Peyer's patch (tissue), 4 donors: ENCODE data around the gene EXOC4.

Experiments
- POLR2A ChIP-seq, 2 donors: fragments of 450-650 bp; IDR thresholded peaks; one replicate each; pipeline ENCODE4 v1.5.1; 2017; ENCODE audit warnings: antibody characterized with exemption in 2 of 2, mild to moderate bottlenecking in 2 of 2, moderate library complexity in 2 of 2
- TF ChIP-seq, protein P1 (sequence below), 6 experiments: fragments of 450-650 bp in 4 of 6; fragments of 200-600 bp in 2 of 6; sonication (generic) in 1 of 6; IDR thresholded peaks; one replicate each; pipeline ENCODE4 v1.5.1; 2017 to 2019; ENCODE audit warnings: antibody characterized with exemption in 6 of 6, mild to moderate bottlenecking in 3 of 6, moderate library complexity in 1 of 6

DNA sequence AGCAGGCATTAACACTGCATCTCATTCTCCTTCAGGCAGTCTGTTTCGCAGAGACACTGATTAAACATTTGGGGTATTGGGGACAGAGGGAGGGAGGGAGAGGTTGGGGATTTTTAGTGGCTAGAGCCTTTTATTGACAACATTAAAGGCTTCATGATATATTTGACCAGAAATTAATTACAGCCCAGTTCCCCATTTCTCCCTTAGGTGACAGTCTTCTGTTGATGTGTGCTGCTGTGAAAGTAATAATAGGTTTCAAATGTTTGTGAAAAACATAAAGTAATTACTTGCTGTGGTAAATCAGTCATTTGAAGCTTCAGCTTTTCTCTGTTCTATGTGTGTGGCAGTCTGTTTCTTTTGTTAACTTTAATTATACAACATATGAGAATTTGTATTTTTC is 769.0 kb downstream of the EXOC4 start:
- TF ChIP-seq, protein P1, sequence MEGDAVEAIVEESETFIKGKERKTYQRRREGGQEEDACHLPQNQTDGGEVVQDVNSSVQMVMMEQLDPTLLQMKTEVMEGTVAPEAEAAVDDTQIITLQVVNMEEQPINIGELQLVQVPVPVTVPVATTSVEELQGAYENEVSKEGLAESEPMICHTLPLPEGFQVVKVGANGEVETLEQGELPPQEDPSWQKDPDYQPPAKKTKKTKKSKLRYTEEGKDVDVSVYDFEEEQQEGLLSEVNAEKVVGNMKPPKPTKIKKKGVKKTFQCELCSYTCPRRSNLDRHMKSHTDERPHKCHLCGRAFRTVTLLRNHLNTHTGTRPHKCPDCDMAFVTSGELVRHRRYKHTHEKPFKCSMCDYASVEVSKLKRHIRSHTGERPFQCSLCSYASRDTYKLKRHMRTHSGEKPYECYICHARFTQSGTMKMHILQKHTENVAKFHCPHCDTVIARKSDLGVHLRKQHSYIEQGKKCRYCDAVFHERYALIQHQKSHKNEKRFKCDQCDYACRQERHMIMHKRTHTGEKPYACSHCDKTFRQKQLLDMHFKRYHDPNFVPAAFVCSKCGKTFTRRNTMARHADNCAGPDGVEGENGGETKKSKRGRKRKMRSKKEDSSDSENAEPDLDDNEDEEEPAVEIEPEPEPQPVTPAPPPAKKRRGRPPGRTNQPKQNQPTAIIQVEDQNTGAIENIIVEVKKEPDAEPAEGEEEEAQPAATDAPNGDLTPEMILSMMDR (IDR thresholded peaks at IDR 0.05), result no peak
- no peak for TF ChIP-seq POLR2A (IDR thresholded peaks at IDR 0.05)
